GM21447 (cell line): ENCODE results near the gene UBE2J2.

Experiments used
- ATAC-seq: cut with Tn5 transposase; IDR thresholded peaks from one replicate; pipeline ENCODE4 v1.9.1; 2021; ENCODE audit not compliant: unreplicated experiment

Gene UBE2J2

DNA sequence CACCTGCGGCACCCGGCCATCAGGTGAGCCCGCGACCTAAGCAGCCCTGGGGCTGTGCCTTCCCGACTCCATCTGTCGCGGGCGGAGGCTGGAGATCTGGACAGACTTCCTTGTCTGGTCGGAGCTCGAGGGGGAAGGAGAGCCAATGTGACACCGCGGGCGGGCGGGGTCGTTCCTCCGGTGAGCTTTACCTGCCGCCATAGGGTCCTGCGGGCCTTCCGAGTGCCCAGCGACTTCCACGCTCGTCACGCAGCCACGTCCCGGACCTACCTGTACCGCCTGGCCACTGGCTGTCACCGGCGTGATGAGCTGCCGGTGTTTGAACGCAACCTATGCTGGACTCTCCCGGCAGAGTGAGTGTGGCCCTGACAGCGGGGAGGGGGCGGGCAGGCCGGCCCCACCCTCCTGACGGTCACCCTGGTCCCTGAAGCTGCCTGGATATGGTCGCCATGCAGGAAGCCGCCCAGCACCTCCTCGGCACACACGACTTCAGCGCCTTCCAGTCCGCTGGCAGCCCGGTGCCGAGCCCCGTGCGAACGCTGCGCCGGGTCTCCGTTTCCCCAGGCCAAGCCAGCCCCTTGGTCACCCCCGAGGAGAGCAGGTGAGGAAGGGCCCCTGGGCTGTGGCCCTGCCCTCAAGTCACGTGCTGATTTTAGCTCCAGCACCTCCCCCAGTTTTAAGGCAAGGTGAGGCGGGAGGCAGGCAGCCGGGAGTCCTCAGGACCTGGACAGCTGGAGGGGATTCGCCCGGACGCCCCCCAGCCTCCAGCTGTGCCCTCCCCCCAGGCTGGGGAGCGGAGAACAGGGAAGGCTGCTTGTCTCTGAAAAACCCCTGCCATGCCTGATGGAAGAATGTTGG, 35.8 kb upstream of the UBE2J2 start:
- no peak for ATAC-seq

DNA sequence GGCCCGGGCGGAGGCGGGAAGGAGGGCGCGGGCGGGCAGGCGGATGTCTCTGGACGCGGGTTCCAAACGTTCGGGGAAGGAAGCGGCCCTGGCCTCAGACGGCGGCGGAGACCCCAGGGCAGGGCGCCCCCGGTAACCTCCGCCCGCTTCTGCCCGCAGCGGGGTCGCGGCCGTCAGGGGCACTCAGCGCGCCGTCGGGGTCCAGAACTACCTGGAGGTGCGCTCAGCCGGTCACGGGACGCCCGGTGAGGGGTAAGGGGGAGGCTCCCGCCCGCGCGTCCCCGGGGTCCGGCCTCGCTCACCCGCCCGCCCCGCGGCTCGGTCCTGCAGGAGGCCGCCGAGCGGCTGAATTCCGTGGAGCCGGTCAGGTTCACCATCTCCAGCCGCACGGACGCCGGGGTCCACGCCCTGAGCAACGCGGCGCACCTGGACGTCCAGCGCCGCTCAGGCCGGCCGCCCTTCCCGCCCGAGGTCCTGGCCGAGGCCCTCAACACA, 35.1 kb upstream of the UBE2J2 start:
- peak; percentile 10 for ATAC-seq

- ATAC-seq = peak; percentile 47
These were observed 34.5 kb upstream of the UBE2J2 start, which contains the start of the genes ACAP3 and PUSL1 for GRCh38 chr1:1307923-1308755. ACAP3 (minus strand) TSS chr1:1307930; CDS start chr1:1307815, 115 bp downstream. PUSL1 (plus strand) TSS chr1:1308597; CDS start chr1:1308644, 47 bp downstream.

GRCh38 chr1:1307261-1307922, 33.7 kb upstream of the UBE2J2 start:
- peak; percentile 2 for ATAC-seq

GRCh38 chr1:1306661-1307260, 33.1 kb upstream of the UBE2J2 start:
- no peak for ATAC-seq

GRCh38 chr1:1306070-1306660, 32.5 kb upstream of the UBE2J2 start:
- no peak for ATAC-seq

GRCh38 chr1:1305300-1306069, 31.8 kb upstream of the UBE2J2 start:
- no peak for ATAC-seq

DNA sequence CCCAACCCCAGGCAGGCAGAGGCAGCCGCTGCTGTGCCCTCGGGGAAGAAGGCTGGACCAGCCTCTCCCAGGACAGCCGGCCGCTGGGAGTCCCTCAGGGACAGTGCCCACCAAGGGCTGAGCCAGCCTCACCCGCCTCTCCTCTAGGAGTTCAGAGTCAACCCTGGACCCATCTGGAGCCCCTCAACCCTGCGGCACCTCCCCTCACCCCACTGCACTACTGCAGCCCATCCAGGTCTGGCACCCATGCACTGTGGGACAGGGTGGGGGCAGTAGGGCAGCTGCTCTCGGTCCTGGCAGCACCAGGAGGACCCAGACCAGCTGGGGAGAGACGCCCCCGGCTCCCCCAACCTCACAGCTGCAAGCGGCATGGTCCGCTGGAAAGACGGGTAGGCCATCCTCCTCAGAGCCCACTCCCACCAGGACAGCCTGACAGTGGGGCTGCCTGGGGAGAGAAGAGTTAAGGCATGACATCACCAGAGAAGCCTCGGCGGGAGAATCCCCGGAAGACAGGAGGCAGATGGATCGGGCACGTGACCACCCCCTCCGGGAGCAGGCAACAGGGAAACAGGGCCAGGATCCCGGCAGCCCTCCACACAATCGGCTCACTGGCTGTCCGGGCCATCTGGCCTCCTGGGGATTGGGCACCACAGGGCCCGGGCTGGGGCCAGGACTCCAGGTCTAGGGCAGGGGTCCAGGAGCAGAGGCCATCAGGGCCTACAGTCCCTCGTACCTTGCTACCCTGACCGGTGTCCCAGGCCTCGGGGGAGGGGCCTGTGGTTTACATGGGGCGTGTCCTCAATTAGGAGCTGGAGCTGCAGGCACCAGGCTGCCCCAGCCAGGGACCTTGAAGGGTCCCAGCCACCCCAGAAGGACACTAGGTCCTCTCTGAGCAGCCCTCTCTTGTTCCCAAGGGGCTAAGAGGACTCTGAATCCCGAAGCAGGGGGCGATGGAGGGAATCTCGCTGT, 31.0 kb upstream of the UBE2J2 start:
- no peak for ATAC-seq

GRCh38 chr1:1303736-1304135, 30.1 kb upstream of the UBE2J2 start:
- ATAC-seq = no peak

DNA sequence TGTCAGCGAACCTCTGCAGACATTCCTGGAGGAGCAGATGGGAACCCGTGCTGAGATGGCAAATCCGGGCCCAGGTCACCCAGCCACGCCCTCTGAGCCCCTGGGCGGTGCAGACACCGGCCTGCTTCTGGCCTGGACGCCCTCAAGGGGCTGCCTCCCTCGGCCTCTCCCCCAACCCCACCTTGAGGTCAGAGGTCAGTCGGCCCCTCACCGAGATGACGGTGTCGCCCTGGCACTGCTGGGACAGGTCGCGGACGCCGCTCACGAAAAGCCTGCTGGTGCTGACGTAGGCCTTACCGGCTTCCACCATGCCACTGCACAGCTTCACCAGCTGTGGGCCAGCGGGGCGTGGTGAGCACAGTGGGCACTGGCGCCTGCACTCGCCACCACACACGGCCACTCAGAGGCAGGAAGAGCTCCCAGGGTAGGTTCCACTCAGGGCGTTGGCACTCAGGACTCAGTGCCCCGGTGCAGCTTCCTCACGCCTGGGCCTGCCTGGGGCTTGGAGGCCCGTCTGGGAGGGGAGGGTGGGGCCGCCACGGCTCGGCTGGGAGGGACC, 29.4 kb upstream of the UBE2J2 start:
- ATAC-seq = no peak

DNA sequence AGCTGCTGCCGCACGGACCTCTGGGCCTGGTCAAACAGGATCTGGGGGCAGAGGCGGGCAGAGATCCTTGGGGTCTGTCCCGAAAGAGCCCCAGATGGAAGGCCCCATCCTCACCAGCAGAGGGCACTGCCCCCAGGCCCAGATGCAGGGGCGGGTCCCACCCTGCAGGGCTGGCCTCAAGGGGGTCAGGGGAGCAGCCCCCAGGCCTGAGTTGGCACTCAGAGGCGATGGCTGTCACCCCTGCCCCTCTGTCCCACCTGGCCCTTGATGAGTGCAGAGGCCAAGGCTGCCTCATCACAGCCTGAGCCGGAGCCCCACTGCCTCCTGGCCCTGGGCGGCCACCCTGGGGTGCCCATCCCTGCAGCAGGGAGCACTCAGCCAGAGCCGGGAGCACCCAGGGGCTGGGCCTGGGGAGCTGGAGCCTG, 28.4 kb upstream of the UBE2J2 start:
- ATAC-seq = no peak

DNA sequence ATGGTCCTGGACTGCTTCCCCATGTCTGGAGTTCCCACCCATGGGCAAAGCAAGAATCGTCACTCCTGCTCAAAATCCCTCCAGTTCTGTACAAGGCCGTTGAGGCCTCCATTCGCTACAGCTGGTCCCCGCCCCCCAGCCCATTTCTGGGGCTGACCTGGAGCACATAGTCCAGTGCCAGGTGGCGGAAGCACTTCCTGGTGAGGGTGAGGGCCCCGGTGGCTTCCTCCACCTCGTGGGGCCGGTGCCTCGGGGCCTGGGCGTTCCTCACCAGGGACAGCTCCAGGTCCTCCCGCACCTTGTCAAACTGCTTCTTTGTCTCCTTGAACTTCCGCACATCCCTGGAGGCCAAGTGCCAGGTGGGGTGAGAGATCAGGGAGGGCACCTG, 26.7 kb upstream of the UBE2J2 start:
- no peak for ATAC-seq

DNA sequence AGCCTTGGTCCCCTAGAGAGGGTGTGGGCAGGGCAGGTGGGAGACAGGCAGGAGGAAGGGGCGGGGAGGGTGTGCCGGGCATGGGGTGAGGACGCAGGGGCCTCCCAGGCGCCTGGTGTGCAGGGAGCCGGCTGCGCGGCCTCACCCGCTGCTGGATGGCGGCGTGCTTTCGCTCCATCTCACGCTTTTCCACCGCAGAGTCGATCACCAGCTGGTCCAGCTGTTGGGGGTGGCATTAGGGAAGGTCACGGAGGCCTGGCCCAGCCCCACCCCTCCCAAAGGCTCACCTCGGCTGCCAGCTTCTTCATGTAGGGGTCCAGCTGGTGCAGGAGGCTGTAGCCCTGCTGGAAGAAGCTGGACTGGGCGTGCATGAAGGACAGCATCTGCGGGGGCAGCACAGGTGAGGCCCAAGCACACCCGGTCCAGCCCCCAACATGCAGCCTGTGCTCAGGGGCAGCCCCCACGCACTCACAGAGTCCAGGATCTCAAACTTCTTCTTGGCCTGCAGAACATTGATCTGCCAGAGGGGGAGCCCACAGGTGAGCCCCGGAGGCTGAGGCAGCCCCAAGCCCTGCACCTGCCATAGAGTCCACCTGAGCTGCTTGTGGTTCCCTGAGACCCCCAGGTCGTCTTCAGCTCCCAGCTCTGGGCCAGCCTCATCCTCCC, 26.2 kb upstream of the UBE2J2 start:
- ATAC-seq = no peak

GRCh38 chr1:1298861-1299685, 25.4 kb upstream of the UBE2J2 start:
- ATAC-seq = no peak

- ATAC-seq = no peak
These were observed 24.3 kb upstream of the UBE2J2 start for GRCh38 chr1:1297802-1298424.
